Measurements from ENCODE around the gene MBNL3. TPM values are rescaled to one million over a fixed set of nuclear protein-coding genes. Genes with fewer than 3 reads are reported as not detected.

The MBNL3 gene
- total RNA-seq, 1 experiment from 2014 or later, result 2.6 TPM

- H3K4ac ChIP-seq (ENCODE audit: low read depth, low read length), result no peak overlapping the region
- no peak overlapping the region for H2BK120ac ChIP-seq (ENCODE audit: low read depth, low read length, poor library complexity, severe bottlenecking)
- H4K20me1 ChIP-seq (ENCODE audit: control insufficient read depth, insufficient read depth, insufficient read length), result no peaks in the 10 kb centered on the region
- no CpG with 5 or more reads among the region's 5 CpGs for WGBS (ENCODE audit: extremely low coverage, insufficient read length, low lambda C conversion rate)
- no peak overlapping the region for H3K14ac ChIP-seq (ENCODE audit: insufficient read depth, low read length)
- no peaks in the 10 kb centered on the region; the same call in 1 of the 2 replicates for H3K4me1 ChIP-seq (ENCODE audit: insufficient read depth, low read length)
- H3K79me2 ChIP-seq (ENCODE audit: insufficient read depth, low read length), result no peaks in the 10 kb centered on the region
- no peak overlapping the region for H2BK20ac ChIP-seq (ENCODE audit: low read depth, low read length, poor library complexity, severe bottlenecking)
- Mint-ChIP-seq H3K4me3 (no peak overlapping the region), H3K9me3 (no peaks in the 10 kb centered on the region), H3K27me3 (ENCODE audit: low read depth) (peaks cover 2% of the 10 kb centered on the region; the same call in 1 of the 2 replicates), H3K36me3 (ENCODE audit: insufficient read depth in 1 of 3, low read depth in 3 of 3) (no peaks in the 10 kb centered on the region; a peak in 2 of 7 replicates), H3K27ac (no peak overlapping the region; a peak in 1 of 7 replicates), H3K4me1 (peaks cover 12 to 25% of the 10 kb centered on the region in 2 experiments)
- H3T11ph ChIP-seq (ENCODE audit: low read length), result no peak overlapping the region
- no peak overlapping the region for H3K9ac ChIP-seq (ENCODE audit: extremely low read depth, insufficient read length, low read length)
- no peak overlapping the region for H3K4me2 ChIP-seq (ENCODE audit: insufficient read depth, insufficient read length, low read length)
- TF ChIP-seq CTCF (conservative IDR thresholded peaks at IDR 0.05), result no peak
- H3K9me3 ChIP-seq (ENCODE audit: control insufficient read depth, low read depth, low read length), result no peaks in the 10 kb centered on the region
- H3K27ac ChIP-seq (ENCODE audit: insufficient read length, low read depth, low read length), result no peak overlapping the region
- no peak overlapping the region for H2BK5ac ChIP-seq (ENCODE audit: insufficient read length, low read length)
- no peak overlapping the region for H4K5ac ChIP-seq (ENCODE audit: insufficient read length, low read depth, low read length)
- H2BK15ac ChIP-seq (ENCODE audit: low read depth, low read length), result no peak overlapping the region
- H2BK12ac ChIP-seq (ENCODE audit: insufficient read length, low read depth, low read length), result no peak overlapping the region
- H4K91ac ChIP-seq (ENCODE audit: insufficient read length, low read depth, low read length), result no peak overlapping the region
- no peak overlapping the region for H2AK5ac ChIP-seq (ENCODE audit: insufficient read length, low read length)
- no peak overlapping the region for H2AFZ ChIP-seq (ENCODE audit: low read length)
- no peaks in the 10 kb centered on the region for H3K23me2 ChIP-seq (ENCODE audit: insufficient read length, low read depth, low read length, poor library complexity, severe bottlenecking)
- H4K8ac ChIP-seq (replicated peaks; ENCODE audit: insufficient read length, low read depth, low read length), result no peak overlapping the region
- H3K27me3 ChIP-seq (ENCODE audit: insufficient read depth, low read length), result no peaks in the 10 kb centered on the region
- H3K56ac ChIP-seq (ENCODE audit: insufficient read length, low read depth, low read length), result no peak overlapping the region
- H3K18ac ChIP-seq (ENCODE audit: insufficient read length, low read depth, low read length), result no peak overlapping the region
- no peak for DNase-seq
- H3K79me1 ChIP-seq (ENCODE audit: insufficient read depth, low read depth, low read length, poor library complexity, severe bottlenecking), result no peaks in the 10 kb centered on the region
- H3K23ac ChIP-seq (ENCODE audit: insufficient read length, low read depth, low read length), result no peak overlapping the region
Measured at GRCh38 chrX:132423323-132423722, 65.5 kb downstream of the MBNL3 start.
